Activated naive CD4-positive, alpha-beta T cell treated with anti-CD3 and anti-CD28 coated beads, Interleukin-2, amount 50 U/mL, for 72 hours (primary cell): ENCODE results near the gene SDR42E1. TPM values are rescaled to one million over a fixed set of nuclear protein-coding genes. Genes with fewer than 3 reads are reported as not detected.
A peak's percentile ranks its signal among the peaks of the same experiment; 100 is the strongest.

Experiments used
- ATAC-seq, 2 donors: fragments of 150-1000 bp; cut with Tn5 transposase; 2 replicates each; pipeline ENCODE4 v1.10.0; 2021; ENCODE audit warnings: mild to moderate bottlenecking in 2 of 2, moderate library complexity in 2 of 2
- DNase-seq, 2 donors: peaks; one replicate each; pipeline ENCODE4 v3.0.0; 2021 to 2022; ENCODE audit warnings: low spot score in 2 of 2
- H3K27ac Mint-ChIP-seq, 2 donors: one replicate each; pipeline ENCODE4 v1.8.0; 2022; ENCODE audit warnings: mild to moderate bottlenecking in 2 of 2, mixed read lengths in 2 of 2
- H3K36me3 Mint-ChIP-seq, 2 donors: one replicate each; pipeline ENCODE4 v1.8.0; 2022; ENCODE audit warnings: mixed read lengths in 2 of 2
- H3K9me3 Mint-ChIP-seq, 2 donors: one replicate each; pipeline ENCODE4 v1.8.0; 2022; ENCODE audit warnings: mixed read lengths in 2 of 2
- total RNA-seq, 2 donors: library from RNA; stranded (reverse); gene quantifications; one replicate each; pipeline ENCODE4 v1.2.3, GENCODE V29; 2022

Gene SDR42E1, protein sequence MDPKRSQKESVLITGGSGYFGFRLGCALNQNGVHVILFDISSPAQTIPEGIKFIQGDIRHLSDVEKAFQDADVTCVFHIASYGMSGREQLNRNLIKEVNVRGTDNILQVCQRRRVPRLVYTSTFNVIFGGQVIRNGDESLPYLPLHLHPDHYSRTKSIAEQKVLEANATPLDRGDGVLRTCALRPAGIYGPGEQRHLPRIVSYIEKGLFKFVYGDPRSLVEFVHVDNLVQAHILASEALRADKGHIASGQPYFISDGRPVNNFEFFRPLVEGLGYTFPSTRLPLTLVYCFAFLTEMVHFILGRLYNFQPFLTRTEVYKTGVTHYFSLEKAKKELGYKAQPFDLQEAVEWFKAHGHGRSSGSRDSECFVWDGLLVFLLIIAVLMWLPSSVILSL
- 10 to 100 TPM in 1 of 2 donors, under 1 TPM in 1; 0.07 to 11.0 TPM for total RNA-seq

DNA sequence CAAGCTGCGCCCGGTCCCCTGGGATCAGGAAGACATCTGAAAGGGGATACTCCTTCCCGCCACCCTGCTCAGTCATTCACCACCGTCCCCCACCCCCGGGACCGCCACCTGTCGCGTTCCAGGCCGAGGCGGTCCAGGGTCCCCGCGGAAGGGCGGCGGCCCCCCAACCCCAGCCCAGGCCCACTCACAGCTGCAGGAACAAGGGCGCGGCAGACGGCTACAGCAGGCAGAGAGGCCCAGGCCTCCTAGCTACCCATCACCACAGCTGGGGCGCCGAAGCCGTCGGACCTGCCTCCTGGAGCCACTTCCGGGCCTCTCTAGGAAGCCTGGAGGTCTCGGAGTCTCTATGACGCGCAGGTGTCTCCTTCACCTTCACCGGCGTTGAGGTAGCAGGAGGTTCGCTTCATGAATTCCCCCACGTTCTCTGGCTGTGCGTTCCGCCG lies at the start of gene SDR42E1:
Gene SDR42E1 (minus strand): TSS at position 272 of the 443 bp plus-strand sequence. CDS start 10,612 bp downstream, outside the sequence.
- peak within 1 kb of the TSS; percentile 72 to 93 for H3K27ac Mint-ChIP-seq
- DNase-seq: peak in 1 of 2 donors; percentile 73
- ATAC-seq: peak; percentile 17 to 93
- peaks cover 6 to 15% of the 10 kb centered on the region in 2 donors for H3K9me3 Mint-ChIP-seq
- H3K36me3 Mint-ChIP-seq: peaks cover 24 to 43% of the 10 kb centered on the region in 2 donors

DNA sequence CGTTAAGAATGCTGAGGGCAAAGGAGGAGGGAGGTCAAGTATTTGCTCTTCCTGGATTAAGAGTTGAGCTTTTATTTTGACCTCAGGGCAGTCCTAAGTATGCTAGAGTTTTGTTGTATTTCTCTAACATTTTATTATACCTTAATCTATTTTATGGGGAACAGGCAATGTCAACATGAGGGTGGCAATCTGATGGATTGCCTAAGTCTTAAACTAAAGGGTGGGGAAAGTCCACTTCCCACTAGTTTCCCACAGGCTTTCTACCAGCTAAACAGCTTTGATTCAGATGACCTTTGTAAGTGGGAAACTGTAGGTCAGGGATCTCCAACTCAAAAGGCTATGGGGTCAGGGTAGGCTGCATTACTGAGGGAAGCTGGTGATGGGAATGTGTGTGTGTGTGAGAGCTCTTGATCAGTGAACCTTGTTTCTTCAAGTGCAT lies 48.7 kb upstream of the SDR42E1 start:
- ATAC-seq: no peak
- no peaks in the 10 kb centered on the region for H3K36me3 Mint-ChIP-seq
- DNase-seq: no peak
- no peaks in the 10 kb centered on the region for H3K9me3 Mint-ChIP-seq
- no peak overlapping the region for H3K27ac Mint-ChIP-seq

DNA sequence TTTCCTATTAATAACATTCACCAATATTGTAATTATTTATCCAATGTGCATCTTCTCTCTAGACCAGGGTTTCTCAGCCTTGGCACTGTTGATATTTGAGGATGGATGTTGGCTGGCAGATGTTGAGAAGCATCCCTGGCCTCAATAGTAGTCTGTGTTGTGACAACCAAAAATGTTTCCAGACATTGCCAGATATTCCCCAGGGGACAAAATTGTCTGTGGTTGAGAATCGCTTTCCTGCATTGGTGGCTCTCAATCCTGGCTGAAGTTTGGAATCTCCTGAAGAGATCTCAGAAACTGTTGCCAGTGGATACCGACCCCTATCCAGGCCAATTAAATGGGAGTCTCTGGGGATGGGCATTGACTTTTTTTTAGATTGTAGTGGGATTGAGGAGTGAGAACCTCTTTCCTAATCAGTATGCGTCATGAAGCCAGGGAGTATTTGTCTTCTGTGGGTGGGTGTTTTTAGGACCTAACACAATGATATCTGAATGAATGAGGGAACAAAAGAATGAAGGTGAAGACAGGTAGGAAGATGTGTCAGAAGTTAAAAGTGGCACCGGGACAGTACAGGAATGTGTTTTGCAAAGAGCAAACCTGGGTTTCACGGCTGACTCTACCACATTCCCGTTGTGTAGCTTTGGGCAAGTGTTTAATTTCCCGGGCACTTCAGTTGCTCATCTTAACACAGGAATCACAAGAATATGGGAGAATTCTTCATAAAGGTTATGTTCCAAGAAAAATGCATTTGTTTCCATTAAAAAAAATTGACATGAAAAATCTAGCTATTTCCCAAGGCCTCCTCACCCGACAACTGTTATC lies 48.1 kb upstream of the SDR42E1 start:
- DNase-seq: no peak
- no peak for ATAC-seq
- H3K9me3 Mint-ChIP-seq: no peaks in the 10 kb centered on the region
- H3K36me3 Mint-ChIP-seq: no peaks in the 10 kb centered on the region
- H3K27ac Mint-ChIP-seq: no peak overlapping the region

DNA sequence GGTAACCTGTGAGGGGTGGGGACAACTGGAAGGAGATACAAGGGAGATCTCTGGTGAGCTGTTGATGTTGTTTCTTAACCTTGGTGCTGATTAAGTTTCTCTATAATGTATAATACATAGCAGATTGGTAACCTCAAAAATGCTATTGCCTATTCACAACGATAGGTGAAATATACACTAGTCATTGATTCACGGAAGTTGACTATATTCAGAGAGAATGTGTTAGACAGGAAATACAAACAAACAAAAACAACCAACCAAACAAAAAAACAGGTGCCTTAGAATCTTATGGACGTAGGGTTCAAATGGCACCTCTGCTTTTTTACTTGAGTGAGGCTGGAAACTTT lies 45.3 kb upstream of the SDR42E1 start:
- Mint-ChIP-seq H3K27ac (no peak overlapping the region), H3K9me3 (no peaks in the 10 kb centered on the region), H3K36me3 (no peaks in the 10 kb centered on the region)
- no peak for DNase-seq
- ATAC-seq: no peak

DNA sequence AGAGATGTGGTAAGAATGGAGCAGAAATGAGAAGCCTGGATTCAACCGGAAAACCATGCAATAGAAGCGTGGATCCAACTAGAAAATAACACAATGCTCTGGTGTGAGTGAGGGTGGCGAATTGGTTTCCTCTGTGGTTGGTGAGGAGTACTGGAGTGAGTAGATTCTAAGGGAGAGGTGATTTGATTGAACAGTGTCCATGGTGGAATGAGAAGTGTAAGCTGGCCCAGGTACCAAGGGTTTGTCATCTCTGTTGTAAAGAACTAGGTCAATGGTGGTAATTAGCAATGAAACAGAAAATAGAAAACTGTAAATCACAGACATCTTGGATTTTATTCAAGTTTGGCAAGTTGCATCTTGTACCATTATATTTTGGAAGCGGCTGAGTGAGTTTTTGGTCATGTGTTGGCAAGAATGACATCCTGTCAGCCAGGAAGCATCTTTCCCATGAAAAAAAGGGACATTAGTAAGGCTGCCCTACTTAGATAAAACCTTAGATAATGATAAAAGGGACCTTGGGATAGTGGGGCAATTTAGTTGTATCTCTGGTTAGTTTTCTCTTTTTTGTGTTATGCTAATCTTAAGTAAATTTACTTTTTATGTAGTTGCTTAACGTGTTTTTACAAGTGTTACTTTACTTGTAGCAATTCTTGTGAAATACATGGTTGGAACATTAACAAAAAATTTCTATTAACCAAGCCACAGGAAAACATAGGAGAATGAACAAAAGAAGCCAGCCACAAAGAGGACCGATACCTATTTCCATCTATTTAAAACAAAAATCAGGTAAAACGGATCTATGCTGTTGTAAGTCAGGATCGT lies 44.7 kb upstream of the SDR42E1 start:
- no peaks in the 10 kb centered on the region for H3K36me3 Mint-ChIP-seq
- ATAC-seq (no peak), DNase-seq (no peak)
- no peaks in the 10 kb centered on the region for H3K9me3 Mint-ChIP-seq
- H3K27ac Mint-ChIP-seq: no peak overlapping the region

DNA sequence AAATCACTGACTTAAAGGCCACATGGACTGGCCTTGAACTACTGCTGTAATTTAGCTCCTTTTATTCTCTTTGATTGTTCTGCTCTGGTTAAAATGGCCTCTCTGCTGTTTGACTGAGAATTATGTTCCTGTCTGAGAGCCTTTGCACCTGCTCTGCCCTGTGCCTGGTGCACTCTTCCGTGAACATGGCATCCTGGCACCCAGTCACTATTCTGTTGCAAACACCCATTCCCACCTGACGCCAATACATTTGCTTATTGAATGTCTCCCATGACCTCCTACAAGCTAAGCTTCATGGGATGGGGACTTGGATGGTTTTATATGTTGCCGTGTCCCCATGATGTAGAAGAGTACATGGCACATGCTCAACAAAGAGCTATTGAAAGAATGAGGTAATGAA lies 43.8 kb upstream of the SDR42E1 start:
- Mint-ChIP-seq H3K9me3 (no peaks in the 10 kb centered on the region), H3K27ac (no peak overlapping the region), H3K36me3 (no peaks in the 10 kb centered on the region)
- ATAC-seq: no peak
- DNase-seq: no peak

DNA sequence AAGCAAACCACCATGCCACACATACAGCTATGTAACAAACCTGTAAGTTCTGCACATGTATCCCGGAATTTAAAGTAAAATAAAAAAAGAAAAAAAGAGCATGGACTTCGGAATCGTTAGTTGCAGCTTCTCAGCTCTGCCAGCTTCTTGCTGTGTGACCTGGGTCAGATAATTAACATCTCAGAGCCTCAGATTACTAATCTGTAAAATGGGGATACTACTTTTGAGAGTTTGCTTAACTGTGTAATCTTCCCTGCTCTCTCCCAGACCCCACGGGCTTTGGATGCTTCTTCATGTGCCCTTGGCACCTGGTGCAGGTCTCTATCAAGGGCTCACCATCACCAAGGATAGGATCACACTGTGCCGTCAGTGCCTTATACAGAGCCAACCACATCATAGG lies 40.4 kb upstream of the SDR42E1 start:
- DNase-seq: no peak
- Mint-ChIP-seq H3K9me3 (no peaks in the 10 kb centered on the region), H3K36me3 (no peaks in the 10 kb centered on the region), H3K27ac (no peak overlapping the region)
- no peak for ATAC-seq

DNA sequence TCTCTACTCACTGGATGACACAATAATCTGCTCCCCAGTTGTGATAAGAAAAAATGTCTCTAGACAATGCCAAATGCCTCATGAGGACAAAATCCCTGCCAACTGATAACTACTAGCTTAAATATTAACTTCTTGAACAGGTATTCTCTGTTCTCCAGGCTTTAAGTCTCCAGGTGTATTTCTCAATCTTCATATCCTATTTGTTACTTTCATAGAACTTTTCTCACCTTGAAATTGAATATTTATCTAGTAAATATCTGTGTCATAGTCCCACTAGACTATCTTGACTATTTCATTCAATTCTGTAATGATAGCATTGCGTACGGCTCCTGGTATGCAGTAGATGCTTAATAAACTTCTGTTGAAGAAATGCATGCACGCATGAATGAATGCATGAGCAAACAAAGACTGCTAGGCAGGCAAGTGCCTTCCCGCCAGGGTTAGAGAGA lies 39.7 kb upstream of the SDR42E1 start:
- no peaks in the 10 kb centered on the region for H3K9me3 Mint-ChIP-seq
- DNase-seq (no peak), ATAC-seq (no peak)
- H3K27ac Mint-ChIP-seq: no peak overlapping the region
- H3K36me3 Mint-ChIP-seq: no peaks in the 10 kb centered on the region

DNA sequence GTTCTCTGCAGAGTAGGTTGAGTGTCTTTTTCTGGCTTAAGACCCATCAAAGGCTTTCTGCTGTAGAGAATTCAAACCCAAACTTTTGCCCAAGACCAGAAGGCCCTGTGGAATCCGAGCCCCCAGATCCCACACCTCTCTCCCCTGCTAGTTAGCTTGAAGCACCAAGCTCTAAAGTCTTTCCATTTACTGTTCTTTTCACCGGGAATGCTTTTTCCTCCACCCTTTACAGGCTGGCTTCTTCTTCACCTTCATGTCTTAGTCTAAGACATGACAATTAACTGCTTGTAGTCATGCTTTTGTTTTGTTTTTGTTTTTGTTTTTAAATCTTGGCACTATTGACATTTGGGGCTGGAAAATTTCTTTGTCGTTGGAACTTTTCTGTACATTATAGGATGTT lies 39.2 kb upstream of the SDR42E1 start:
- H3K9me3 Mint-ChIP-seq: no peaks in the 10 kb centered on the region
- ATAC-seq (no peak), DNase-seq (no peak)
- H3K36me3 Mint-ChIP-seq: no peaks in the 10 kb centered on the region
- H3K27ac Mint-ChIP-seq: no peak overlapping the region

DNA sequence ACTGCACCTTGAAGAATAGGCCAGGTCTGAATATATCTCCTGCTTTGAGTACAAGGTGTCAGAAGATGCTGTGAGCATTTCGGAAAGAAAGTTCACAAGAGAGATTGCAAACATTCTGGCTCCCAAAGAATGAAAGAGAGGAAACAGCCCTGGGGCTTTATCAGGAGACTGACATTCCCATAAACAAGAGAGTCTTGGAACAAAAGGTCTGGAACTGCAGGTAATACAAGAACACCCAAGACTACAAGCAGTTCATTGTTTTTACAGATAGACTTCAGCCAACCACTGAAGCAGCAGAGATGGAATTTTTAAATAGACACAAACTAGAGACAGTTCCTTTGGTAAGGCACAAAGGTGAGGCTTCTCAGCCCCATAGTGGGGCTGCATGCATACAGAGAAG lies 38.2 kb upstream of the SDR42E1 start:
- no peaks in the 10 kb centered on the region for H3K36me3 Mint-ChIP-seq
- no peak for ATAC-seq
- H3K27ac Mint-ChIP-seq: no peak overlapping the region
- DNase-seq: no peak
- H3K9me3 Mint-ChIP-seq: no peaks in the 10 kb centered on the region

DNA sequence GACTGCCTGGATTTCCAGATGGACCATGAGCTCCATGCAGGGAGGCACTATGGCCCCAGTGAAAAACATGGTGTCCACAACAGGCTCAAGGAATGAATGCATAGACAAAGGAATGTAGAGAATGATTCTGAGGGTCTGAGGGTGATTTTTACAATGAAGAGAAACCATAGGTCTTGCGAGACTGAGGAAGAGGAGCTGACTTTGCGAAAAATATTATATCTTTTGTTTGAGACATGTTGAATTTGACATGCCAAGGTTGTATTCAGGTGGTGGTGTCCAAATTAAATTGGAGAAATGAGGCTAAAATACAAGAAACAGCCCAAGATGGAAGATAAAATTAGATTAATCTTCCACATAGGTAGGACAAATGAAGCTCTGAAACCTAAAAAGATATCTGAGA lies 36.5 kb upstream of the SDR42E1 start:
- DNase-seq: no peak
- no peak for ATAC-seq
- no peaks in the 10 kb centered on the region for H3K36me3 Mint-ChIP-seq
- no peaks in the 10 kb centered on the region for H3K9me3 Mint-ChIP-seq
- no peak overlapping the region for H3K27ac Mint-ChIP-seq

DNA sequence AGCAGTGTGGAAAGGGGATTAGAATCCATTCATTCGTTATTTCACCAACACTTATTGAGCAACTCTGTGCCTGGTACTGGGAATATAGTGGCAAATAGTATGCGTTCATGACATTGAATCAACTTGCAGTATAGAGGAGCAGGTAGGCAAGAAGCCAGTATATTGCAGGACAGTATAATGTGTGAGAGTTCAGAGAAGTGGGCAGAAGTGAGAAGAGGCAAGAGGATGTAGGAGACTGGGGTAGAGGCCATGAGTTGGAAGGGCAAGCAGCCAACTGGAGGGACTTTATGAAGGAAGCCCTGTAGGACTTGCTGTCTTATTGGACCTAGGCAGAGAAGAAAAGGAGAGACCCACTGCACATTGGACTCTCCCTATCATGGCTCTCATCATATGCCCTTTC lies 36.1 kb upstream of the SDR42E1 start:
- no peak overlapping the region for H3K27ac Mint-ChIP-seq
- H3K36me3 Mint-ChIP-seq: no peaks in the 10 kb centered on the region
- no peak for ATAC-seq
- H3K9me3 Mint-ChIP-seq: no peaks in the 10 kb centered on the region
- DNase-seq: no peak

DNA sequence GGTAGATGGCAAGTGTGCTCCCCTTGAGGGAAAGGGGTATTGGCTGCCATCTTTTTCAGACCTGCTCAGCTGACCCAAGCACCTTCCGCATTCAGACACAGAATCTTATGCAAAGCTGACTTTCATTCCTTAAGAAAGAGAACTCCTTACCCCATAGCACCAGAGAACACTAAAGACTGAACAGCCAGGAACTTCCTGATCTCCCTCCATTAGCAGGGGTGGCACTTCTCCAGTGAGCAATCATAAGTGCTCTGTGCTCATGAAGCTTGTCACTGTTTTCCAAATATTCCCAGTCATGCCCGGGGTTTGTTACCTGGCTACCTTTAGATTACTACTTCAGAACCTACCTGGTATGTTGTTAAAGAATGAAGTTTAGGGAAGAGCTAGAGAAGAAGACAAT lies 35.7 kb upstream of the SDR42E1 start:
- H3K36me3 Mint-ChIP-seq: no peaks in the 10 kb centered on the region
- DNase-seq: no peak
- H3K9me3 Mint-ChIP-seq: no peaks in the 10 kb centered on the region
- no peak for ATAC-seq
- no peak overlapping the region for H3K27ac Mint-ChIP-seq

DNA sequence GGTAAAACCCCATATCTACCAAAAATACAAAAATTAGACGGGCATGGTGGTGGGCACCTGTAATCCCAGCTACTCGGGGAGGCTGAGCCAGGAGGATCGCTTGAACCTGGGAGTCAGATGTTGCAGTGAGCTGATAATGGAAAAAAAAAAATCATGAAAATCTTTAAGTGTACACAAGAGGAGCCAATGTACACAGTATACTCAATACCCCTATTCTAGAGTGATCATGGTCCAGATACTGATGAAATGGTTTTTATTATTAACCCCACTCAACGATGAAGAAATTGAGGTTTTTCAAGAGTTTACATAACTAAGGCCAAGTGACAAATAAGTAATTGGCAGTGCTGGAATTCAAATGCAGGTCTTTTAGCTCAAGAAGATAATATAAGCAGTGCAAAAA lies 35.3 kb upstream of the SDR42E1 start:
- DNase-seq (no peak), ATAC-seq (no peak)
- Mint-ChIP-seq H3K9me3 (no peaks in the 10 kb centered on the region), H3K27ac (no peak overlapping the region), H3K36me3 (no peaks in the 10 kb centered on the region)

DNA sequence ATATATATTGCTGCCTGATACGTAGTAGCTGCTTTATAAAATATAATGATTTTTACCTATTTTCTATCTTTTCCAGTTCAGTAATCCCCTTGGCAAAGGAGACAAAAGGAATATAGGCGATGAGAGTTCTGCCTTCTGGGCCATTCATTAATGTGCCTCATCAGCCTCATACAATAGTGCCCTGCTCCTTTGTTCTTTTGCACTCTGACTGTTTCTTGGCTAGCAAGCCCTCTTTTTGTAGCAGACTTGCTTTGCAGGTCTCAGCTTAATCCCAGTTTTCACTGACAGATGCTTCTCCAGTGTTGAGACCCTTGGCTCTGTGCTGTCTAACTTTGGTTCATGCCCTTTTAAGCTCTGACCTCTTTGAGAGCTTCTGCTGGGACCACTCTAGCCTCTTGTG lies 34.2 kb upstream of the SDR42E1 start:
- ATAC-seq: no peak
- no peak overlapping the region for H3K27ac Mint-ChIP-seq
- no peak for DNase-seq
- H3K9me3 Mint-ChIP-seq: no peaks in the 10 kb centered on the region
- H3K36me3 Mint-ChIP-seq: no peaks in the 10 kb centered on the region

DNA sequence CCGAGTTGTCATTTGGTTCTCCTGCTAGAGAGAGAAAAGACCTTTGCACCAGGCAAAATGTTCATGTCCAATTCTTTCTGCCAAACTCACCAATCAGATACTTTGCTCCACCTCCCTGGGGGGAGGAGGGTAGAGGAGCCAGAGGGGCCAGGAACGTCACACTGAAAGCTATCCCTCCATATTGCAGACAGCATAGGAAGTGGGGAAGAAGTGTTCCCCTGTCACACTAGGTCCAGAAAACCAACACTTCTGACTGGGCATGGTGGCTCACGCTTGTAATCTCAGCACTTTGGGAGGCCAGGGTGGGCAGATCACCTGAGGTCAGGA lies 33.3 kb upstream of the SDR42E1 start:
- DNase-seq (no peak), ATAC-seq (no peak)
- Mint-ChIP-seq H3K27ac (no peak overlapping the region), H3K36me3 (no peaks in the 10 kb centered on the region), H3K9me3 (no peaks in the 10 kb centered on the region)
